Lower leg skin (tissue), 4 donors: ENCODE results near the gene OR2V2. TPM values are rescaled to one million over a fixed set of nuclear protein-coding genes. Genes with fewer than 3 reads are reported as not detected.
"Not testable (repeated sequence)": the region's sequence is repeated elsewhere in the genome, so short reads cannot be mapped to it uniquely, and the experiment has no call there.

Experiments
- DNase-seq, 2 donors: peaks; one replicate each; pipeline ENCODE4 v3.0.0-alpha.2; 2019; ENCODE audit warnings: low spot score in 2 of 2
- H3K4me3 ChIP-seq: fragments of 200-600 bp; sonication (generic); 2 replicates; pipeline ENCODE4 v1.5.1; 2017; ENCODE audit warnings: mild to moderate bottlenecking, low read depth; ENCODE audit not compliant: poor library complexity, severe bottlenecking
- CTCF ChIP-seq, 3 donors: fragments of 450-650 bp; IDR thresholded peaks; one replicate each; pipeline ENCODE4 v1.5.1; 2016; ENCODE audit warnings: antibody characterized with exemption in 3 of 3, mild to moderate bottlenecking in 3 of 3, moderate library complexity in 2 of 3
- POLR2A ChIP-seq, 2 donors: fragments of 450-650 bp; IDR thresholded peaks; one replicate each; pipeline ENCODE4 v1.6.1; 2016 to 2017; ENCODE audit warnings: antibody characterized with exemption in 2 of 2, mild to moderate bottlenecking in 1 of 2, moderate library complexity in 1 of 2
- WGBS, 2 donors: methylation state at CpG; one replicate each; pipeline ENCODE4 v1.1.5; 2018; 5-methylcytosine and 5-hydroxymethylcytosine counted together
- intact Hi-C: fragments of 100-400 bp; cut with DNase I; formaldehyde crosslinking; loops from one replicate; pipeline ENCODE4 v1.15.0; 2023; ENCODE audit warnings: low total_unique reads
- total RNA-seq, 4 donors: library from RNA; depleted of rRNA; stranded (reverse); fragments of >200 nt; gene quantifications; one replicate each; pipeline ENCODE4 v1.1.0, GENCODE V29; 2016

The OR2V2 gene
- total RNA-seq, 4 donors from 2014 or later = not detected

- TF ChIP-seq POLR2A (IDR thresholded peaks at IDR 0.05) (no peak), CTCF (IDR thresholded peaks at IDR 0.05) (no peak)
- no peak overlapping the region for H3K4me3 ChIP-seq
- WGBS, 2 donors = 32 to 37% methylated on average over 3 of the region's 3 CpGs
- DNase-seq = peak in 1 of 2 donors; percentile 10
- intact Hi-C loops = loop anchor here (10.0 kb wide), 1 partner anchor 292 kb away; the partner anchor contains the start of gene ZFP62
Observed at GRCh38 chr5:181156758-181157157, 9.4 kb downstream of the OR2V2 start.

GRCh38 chr5:181158869-181159268 lies 11.5 kb downstream of the OR2V2 start:
- DNase-seq = no peak
- intact Hi-C loops = loop anchor here (10.0 kb wide), 1 partner anchor 294 kb away; the partner anchor contains the start of gene ZFP62
- TF ChIP-seq POLR2A (IDR thresholded peaks at IDR 0.05) (no peak), CTCF (IDR thresholded peaks at IDR 0.05) (no peak)
- 92 to 95% methylated on average over 3 of the region's 3 CpGs for WGBS, 2 donors
- no peak overlapping the region for H3K4me3 ChIP-seq

GRCh38 chr5:181159286-181160151 lies 12.1 kb downstream of the OR2V2 start:
- intact Hi-C loops = loop anchor here (10.0 kb wide), 1 partner anchor 295 kb away; the partner anchor contains the start of gene ZFP62
- 49 to 52% methylated on average over 20 of the region's 20 CpGs for WGBS, 2 donors
- no peak for TF ChIP-seq POLR2A (IDR thresholded peaks at IDR 0.05)
- peak in 1 of 3 donors; percentile 34 for TF ChIP-seq CTCF (IDR thresholded peaks at IDR 0.05)
- no peak overlapping the region for H3K4me3 ChIP-seq
- peak; percentile 83 to 98 for DNase-seq

- intact Hi-C loops = no loop called here
- H3K4me3 ChIP-seq = no peak overlapping the region
- WGBS, 2 donors = 49 to 54% methylated on average over 13 to 19 of the region's 21 CpGs
- TF ChIP-seq CTCF (IDR thresholded peaks at IDR 0.05) = no peak
- no peak for TF ChIP-seq POLR2A (IDR thresholded peaks at IDR 0.05)
- peak in 1 of 2 donors; percentile 87 for DNase-seq
Observed at GRCh38 chr5:181160152-181160754, 12.9 kb downstream of the OR2V2 start.

GRCh38 chr5:181160755-181161533 lies 13.6 kb downstream of the OR2V2 start:
- H3K4me3 ChIP-seq, intact Hi-C loops: not testable (repeated sequence)
- 24 to 31% methylated on average over 10 to 12 of the region's 48 CpGs for WGBS, 2 donors
- peak in 1 of 2 donors; percentile 87 for DNase-seq
